Measurements from ENCODE around the gene CLMP. TPM values are rescaled to one million over a fixed set of nuclear protein-coding genes. Genes with fewer than 3 reads are reported as not detected.

CLMP gene
- total and polyA plus RNA-seq, 2 donors (not counting 1 experiment from before 2014, with no cell fraction given): 0.01 TPM; not detected in 1

DNA sequence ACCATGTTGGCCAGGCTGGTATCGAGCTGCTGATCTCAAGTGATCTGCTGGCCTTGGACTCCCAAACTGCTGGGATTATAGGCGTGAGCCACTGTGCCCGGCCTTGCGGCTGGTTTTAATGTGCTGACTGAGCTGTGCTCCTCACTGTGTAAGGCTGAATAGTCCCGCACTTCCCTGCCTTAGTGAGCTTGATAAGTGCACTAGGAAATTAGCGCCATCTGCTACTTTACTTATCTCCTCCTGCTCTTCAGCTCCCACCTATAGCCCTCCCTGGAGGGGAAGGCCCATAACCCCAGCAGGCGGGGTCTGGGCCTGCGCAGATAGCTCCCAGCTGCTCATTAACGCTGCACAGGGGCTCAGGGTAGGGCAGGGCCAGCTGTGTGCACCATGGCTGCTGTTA is 49.4 kb downstream of the CLMP start:
- Mint-ChIP-seq H3K4me1 (no peaks in the 10 kb centered on the region), H3K27me3 (peaks cover 16% of the 10 kb centered on the region), H3K27ac (no peak overlapping the region), H3K4me3 (no peak overlapping the region), H3K9me3 (ENCODE audit: insufficient read depth) (no peaks in the 10 kb centered on the region)
- ATAC-seq (ENCODE audit: low read depth) (no peak), DNase-seq (no peak)
- Histone ChIP-seq H3K9me3 (ENCODE audit: control extremely low read depth in 1 of 3, control insufficient read depth in 2 of 3, insufficient read depth in 1 of 3, low read length in 2 of 3) (no peaks in the 10 kb centered on the region), H3K27ac (ENCODE audit: low read length in 2 of 2) (no peak overlapping the region), H4K20me1 (ENCODE audit: control insufficient read depth, insufficient read depth, low read length, poor library complexity, severe bottlenecking) (no peaks in the 10 kb centered on the region), H3K9ac (ENCODE audit: low read length) (no peak overlapping the region), H3K4me3 (ENCODE audit: control extremely low read depth in 1 of 5, extremely low read depth in 1 of 5, insufficient read depth in 1 of 5, low read depth in 2 of 5, low read length in 4 of 5) (no peak overlapping the region), H3K36me3 (replicated peaks in 1 of 2; ENCODE audit: control extremely low read depth in 1 of 2, control insufficient read depth in 1 of 2, extremely low read depth in 1 of 2, insufficient read depth in 2 of 2, low read length in 1 of 2) (no peaks in the 10 kb centered on the region), H2AFZ (ENCODE audit: insufficient read depth, low read depth, low read length, poor library complexity, severe bottlenecking) (no peak overlapping the region), H3K27me3 (replicated peaks in 1 of 4; ENCODE audit: control extremely low read depth in 1 of 4, control insufficient read depth in 3 of 4, insufficient read depth in 4 of 4, low read length in 3 of 4) (no peaks in the 10 kb centered on the region), H3K4me2 (replicated peaks; ENCODE audit: low read depth, low read length, poor library complexity, severe bottlenecking) (no peak overlapping the region), H3K4me1 (ENCODE audit: control insufficient read depth in 2 of 2, insufficient read depth in 2 of 2, low read length in 2 of 2) (no peaks in the 10 kb centered on the region), H3K79me2 (ENCODE audit: control insufficient read depth, insufficient read depth, low read length) (no peaks in the 10 kb centered on the region)
- WGBS (ENCODE audit: insufficient coverage): 94% methylated on average over 6 of the region's 9 CpGs
- ChIA-PET POLR2A (no interaction called here), CTCF (no interaction called here)
- no peak for TF ChIP-seq EZH2 (IDR thresholded peaks at IDR 0.05; ENCODE audit: borderline replicate concordance, insufficient read depth, low read depth, low read length, poor library complexity, severe bottlenecking)
- TF ChIP-seq, protein P1, sequence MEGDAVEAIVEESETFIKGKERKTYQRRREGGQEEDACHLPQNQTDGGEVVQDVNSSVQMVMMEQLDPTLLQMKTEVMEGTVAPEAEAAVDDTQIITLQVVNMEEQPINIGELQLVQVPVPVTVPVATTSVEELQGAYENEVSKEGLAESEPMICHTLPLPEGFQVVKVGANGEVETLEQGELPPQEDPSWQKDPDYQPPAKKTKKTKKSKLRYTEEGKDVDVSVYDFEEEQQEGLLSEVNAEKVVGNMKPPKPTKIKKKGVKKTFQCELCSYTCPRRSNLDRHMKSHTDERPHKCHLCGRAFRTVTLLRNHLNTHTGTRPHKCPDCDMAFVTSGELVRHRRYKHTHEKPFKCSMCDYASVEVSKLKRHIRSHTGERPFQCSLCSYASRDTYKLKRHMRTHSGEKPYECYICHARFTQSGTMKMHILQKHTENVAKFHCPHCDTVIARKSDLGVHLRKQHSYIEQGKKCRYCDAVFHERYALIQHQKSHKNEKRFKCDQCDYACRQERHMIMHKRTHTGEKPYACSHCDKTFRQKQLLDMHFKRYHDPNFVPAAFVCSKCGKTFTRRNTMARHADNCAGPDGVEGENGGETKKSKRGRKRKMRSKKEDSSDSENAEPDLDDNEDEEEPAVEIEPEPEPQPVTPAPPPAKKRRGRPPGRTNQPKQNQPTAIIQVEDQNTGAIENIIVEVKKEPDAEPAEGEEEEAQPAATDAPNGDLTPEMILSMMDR (IDR thresholded peaks at IDR 0.05): no peak
- intact Hi-C loops (cut with micrococcal nuclease): no loop called here

DNA sequence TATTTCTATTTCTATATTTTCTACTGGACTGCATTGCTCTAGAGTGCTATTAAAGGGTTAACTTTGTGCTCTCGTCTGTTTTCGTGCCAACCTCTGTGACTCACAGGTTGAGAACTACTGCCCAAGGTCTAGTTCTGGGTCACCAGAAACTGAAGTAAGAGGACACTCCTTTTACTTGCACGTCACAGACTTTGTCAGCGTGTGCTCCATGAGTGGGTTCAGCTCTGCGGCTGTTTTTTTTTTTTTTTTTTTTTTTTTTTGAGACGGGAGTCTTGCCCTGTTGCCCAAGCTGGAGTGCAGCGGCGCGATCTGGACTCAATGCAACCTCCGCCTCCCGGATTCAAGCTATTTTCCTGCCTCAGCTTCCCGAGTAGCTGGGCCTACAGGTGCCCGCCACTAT is 49.8 kb downstream of the CLMP start:
- H2AFZ ChIP-seq (ENCODE audit: insufficient read depth, low read depth, low read length, poor library complexity, severe bottlenecking): no peak overlapping the region
- no peaks in the 10 kb centered on the region for H4K20me1 ChIP-seq (ENCODE audit: control insufficient read depth, insufficient read depth, low read length, poor library complexity, severe bottlenecking)
- Mint-ChIP-seq H3K4me1 (no peaks in the 10 kb centered on the region), H3K9me3 (ENCODE audit: insufficient read depth) (no peaks in the 10 kb centered on the region), H3K4me3 (no peak overlapping the region), H3K27me3 (peaks cover 19% of the 10 kb centered on the region), H3K27ac (no peak overlapping the region)
- 86% methylated on average over 10 of the region's 13 CpGs for WGBS (ENCODE audit: insufficient coverage)
- no peak overlapping the region for H3K9ac ChIP-seq (ENCODE audit: low read length)
- no peak overlapping the region for H3K4me3 ChIP-seq (ENCODE audit: control extremely low read depth in 1 of 5, extremely low read depth in 1 of 5, insufficient read depth in 1 of 5, low read depth in 2 of 5, low read length in 4 of 5)
- H3K27ac ChIP-seq (ENCODE audit: low read length in 2 of 2): no peak overlapping the region
- H3K27me3 ChIP-seq (replicated peaks in 1 of 4; ENCODE audit: control extremely low read depth in 1 of 4, control insufficient read depth in 3 of 4, insufficient read depth in 4 of 4, low read length in 3 of 4): no peaks in the 10 kb centered on the region
- H3K79me2 ChIP-seq (ENCODE audit: control insufficient read depth, insufficient read depth, low read length): no peaks in the 10 kb centered on the region
- intact Hi-C loops (cut with micrococcal nuclease): no loop called here
- no peak for DNase-seq
- ChIA-PET POLR2A (no interaction called here), CTCF (no interaction called here)
- no peak for ATAC-seq (ENCODE audit: low read depth)
- H3K4me1 ChIP-seq (ENCODE audit: control insufficient read depth in 2 of 2, insufficient read depth in 2 of 2, low read length in 2 of 2): no peaks in the 10 kb centered on the region
- H3K36me3 ChIP-seq (replicated peaks in 1 of 2; ENCODE audit: control extremely low read depth in 1 of 2, control insufficient read depth in 1 of 2, extremely low read depth in 1 of 2, insufficient read depth in 2 of 2, low read length in 1 of 2): no peaks in the 10 kb centered on the region
- no peak for TF ChIP-seq EZH2 (IDR thresholded peaks at IDR 0.05; ENCODE audit: borderline replicate concordance, insufficient read depth, low read depth, low read length, poor library complexity, severe bottlenecking)
- TF ChIP-seq, protein P1 (IDR thresholded peaks at IDR 0.05): no peak
- no peaks in the 10 kb centered on the region for H3K9me3 ChIP-seq (ENCODE audit: control extremely low read depth in 1 of 3, control insufficient read depth in 2 of 3, insufficient read depth in 1 of 3, low read length in 2 of 3)
- no peak overlapping the region for H3K4me2 ChIP-seq (replicated peaks; ENCODE audit: low read depth, low read length, poor library complexity, severe bottlenecking)

Data from B cell (primary cell).